Psoas muscle (tissue), 8 donors: ENCODE results near the gene PPP2R5E. TPM values are rescaled to one million over a fixed set of nuclear protein-coding genes. Genes with fewer than 3 reads are reported as not detected.

ENCODE experiments used
- ATAC-seq, 4 donors: fragments of 200-7000 bp; cut with Tn5 transposase; one replicate each; pipeline ENCODE4 v1.9.1; 2020; ENCODE audit warnings: moderate library complexity in 3 of 4, mild to moderate bottlenecking in 2 of 4
- DNase-seq, 2 donors: peaks; one replicate each; pipeline ENCODE4 v3.0.0-alpha.2; 2020
- H3K27ac ChIP-seq: fragments of 200-600 bp; one replicate; pipeline ENCODE4 v1.8.0; 2022
- H3K27me3 ChIP-seq, 3 donors: fragments of 200-600 bp in 1 of 3; one replicate each; pipeline versions ENCODE4 v1.6.1 to v1.8.0; 2013 to 2022; ENCODE audit warnings: low read length in 2 of 3, mild to moderate bottlenecking in 2 of 3, moderate library complexity in 1 of 3; ENCODE audit not compliant: insufficient read depth in 3 of 3
- H3K36me3 ChIP-seq, 2 donors: fragments of 200-600 bp in 1 of 2; one replicate each; pipeline versions ENCODE4 v1.6.1 to v1.8.0; 2013 to 2022; ENCODE audit warnings: low read depth in 1 of 2, mild to moderate bottlenecking in 1 of 2, moderate library complexity in 1 of 2; ENCODE audit not compliant: insufficient read depth in 1 of 2
- H3K4me1 ChIP-seq: fragments of 200-600 bp; one replicate; pipeline ENCODE4 v1.8.0; 2022
- H3K4me3 ChIP-seq: fragments of 200-600 bp; one replicate; pipeline ENCODE4 v1.8.0; 2022; ENCODE audit warnings: mild to moderate bottlenecking
- H3K9me3 ChIP-seq: fragments of 200-600 bp; one replicate; pipeline ENCODE4 v1.8.0; 2022
- CTCF ChIP-seq: fragments of 200-600 bp; IDR thresholded peaks from one replicate; pipeline ENCODE4 v1.8.0; 2022; ENCODE audit warnings: antibody characterized with exemption
- WGBS, 3 donors: extraction: QIAGEN DNeasy Blood & Tissue Kit; methylation state at CpG; one replicate each; pipeline versions ENCODE4 v1.1.6 to v1.1.7; 2013; 5-methylcytosine and 5-hydroxymethylcytosine counted together
- intact Hi-C, 2 donors: fragments of 100-400 bp; cut with DNase I; formaldehyde crosslinking; loops; one replicate each; pipeline versions ENCODE4 v1.11.0 to v1.14.2; 2022
- polyA plus RNA-seq, 3 donors: library from polyadenylated mRNA; stranded (reverse); fragments of 200-250 nt; gene quantifications; one replicate each; pipeline ENCODE4 v1.2.3, GENCODE V29; 2013
- total RNA-seq, 4 donors: library from RNA; stranded (reverse); fragmentation: NEBNext Ultra II Directional in 2 of 4; extraction: Animal tissue kit (Norgen Biotek cat#: 25700) in 2 of 4; gene quantifications; one replicate each; pipeline versions ENCODE4 v1.2.1 to v1.2.4, GENCODE V29; 2021 to 2023
- donor health status: healthy with polysubstance abuse.
- donor health status: DM: no; HTN: no; CAD: no; lungs with moderate emphysema.
- donor health status: Bipolar disorder and iron deficiency.
- donor health status: healthy.
- donor health status: DM: yes; HTN: yes; CAD: no.
- donor health status: DM: no; HTN: no; CAD: no.
- donor health status: DM: no; HTN: no; CAD: no.
- donor health status: DM: yes; HTN: yes; CAD: no.

The PPP2R5E gene
- total and polyA plus RNA-seq, 7 donors: 10.8 to 35.0 (median 29.3) TPM

- no peak overlapping the region for H3K27ac ChIP-seq
- no peaks in the 10 kb centered on the region for H3K9me3 ChIP-seq
- 71 to 80% (median 74%) methylated on average over 3 of the region's 3 CpGs for WGBS, 3 donors
- peaks cover 5 to 23% of the 10 kb centered on the region in 2 donors for H3K36me3 ChIP-seq
- ATAC-seq (no peak), DNase-seq (no peak)
- TF ChIP-seq CTCF: no peak
- intact Hi-C loops: no loop called here
- H3K4me1 ChIP-seq: peaks cover 8% of the 10 kb centered on the region
- H3K4me3 ChIP-seq: no peak overlapping the region
- H3K27me3 ChIP-seq: no peaks in the 10 kb centered on the region
These were observed 125.2 kb downstream of the PPP2R5E start for GRCh38 chr14:63418020-63418419.

- intact Hi-C loops: no loop called here
- DNase-seq: no peak
- Histone ChIP-seq H3K36me3 (peaks cover 8 to 21% of the 10 kb centered on the region in 2 donors), H3K4me1 (no peaks in the 10 kb centered on the region), H3K9me3 (no peaks in the 10 kb centered on the region), H3K27me3 (no peaks in the 10 kb centered on the region), H3K27ac (no peak overlapping the region), H3K4me3 (no peak overlapping the region)
- ATAC-seq: no peak
- 79 to 91% (median 80%) methylated on average over 1 of the region's 1 CpG for WGBS, 3 donors
- TF ChIP-seq CTCF: no peak
These were observed 130.2 kb downstream of the PPP2R5E start for GRCh38 chr14:63413009-63413408.

GRCh38 chr14:63406333-63406732 is 136.8 kb downstream of the PPP2R5E start:
- 82 to 92% (median 90%) methylated on average over 9 of the region's 9 CpGs for WGBS, 3 donors
- H3K4me3 ChIP-seq: no peak overlapping the region
- DNase-seq (no peak), ATAC-seq (no peak)
- H3K27me3 ChIP-seq: no peaks in the 10 kb centered on the region
- H3K4me1 ChIP-seq: peaks cover 17% of the 10 kb centered on the region
- H3K36me3 ChIP-seq: peaks cover 5% of the 10 kb centered on the region in 2 donors
- intact Hi-C loops: loop anchor here (5.0 to 10.0 kb wide), 2 partner anchors 108 to 496 kb away; no protein-coding TSS in a partner anchor
- H3K9me3 ChIP-seq: no peaks in the 10 kb centered on the region
- TF ChIP-seq CTCF: no peak
- H3K27ac ChIP-seq: no peak overlapping the region

GRCh38 chr14:63405715-63406114 is 137.5 kb downstream of the PPP2R5E start:
- no peak overlapping the region for H3K27ac ChIP-seq
- no peak overlapping the region for H3K4me3 ChIP-seq
- no peak for TF ChIP-seq CTCF
- no peak for DNase-seq
- peaks cover 5% of the 10 kb centered on the region in 2 donors for H3K36me3 ChIP-seq
- intact Hi-C loops: loop anchor here (5.0 to 10.0 kb wide), 2 partner anchors 109 to 497 kb away; no protein-coding TSS in a partner anchor
- no peak for ATAC-seq
- H3K4me1 ChIP-seq: peaks cover 20% of the 10 kb centered on the region
- H3K27me3 ChIP-seq: no peaks in the 10 kb centered on the region
- no peaks in the 10 kb centered on the region for H3K9me3 ChIP-seq

GRCh38 chr14:63404906-63405305 is 138.3 kb downstream of the PPP2R5E start:
- TF ChIP-seq CTCF: no peak
- ATAC-seq: no peak
- Histone ChIP-seq H3K9me3 (no peaks in the 10 kb centered on the region), H3K4me3 (no peak overlapping the region), H3K27ac (no peak overlapping the region), H3K27me3 (no peaks in the 10 kb centered on the region), H3K4me1 (peaks cover 20% of the 10 kb centered on the region), H3K36me3 (peaks cover 0 to 5% of the 10 kb centered on the region in 2 donors)
- WGBS, 3 donors: 92 to 96% (median 93%) methylated on average over 2 of the region's 2 CpGs
- intact Hi-C loops: loop anchor here (5.0 to 10.0 kb wide), 2 partner anchors 110 to 497 kb away; no protein-coding TSS in a partner anchor
- DNase-seq: no peak
